GM12892 (cell line): Measurements from ENCODE around the gene TAF11L9.

Experiments
- POLR2A ChIP-seq: IDR thresholded peaks from 2 replicates; pipeline ENCODE4 v1.6.1; 2011; ENCODE audit warnings: low read depth, low read length, control low read depth
- TAF1 ChIP-seq: IDR thresholded peaks from 2 replicates; pipeline ENCODE4 v1.6.1; 2011; ENCODE audit warnings: low read depth, mild to moderate bottlenecking, control low read depth, low read length, borderline replicate concordance

DNA sequence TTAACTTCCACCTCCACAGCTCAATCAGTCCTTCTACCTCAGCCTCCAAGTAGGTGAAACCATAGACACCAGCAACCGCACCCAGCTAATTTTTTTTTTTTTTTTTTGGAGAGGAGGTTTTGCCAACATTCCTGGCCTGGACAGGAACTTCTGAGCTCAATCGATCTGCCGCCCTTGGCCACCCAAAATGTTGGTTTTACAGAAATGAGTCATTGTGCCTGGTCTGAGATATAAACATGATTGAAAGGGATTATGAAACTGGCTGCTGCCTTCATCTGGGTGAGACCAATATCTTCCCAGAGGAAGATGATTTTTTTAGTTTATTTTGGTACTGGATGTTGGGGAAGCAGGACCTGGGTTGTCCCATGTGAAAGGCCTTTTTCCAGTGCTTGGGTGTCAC is 25.2 kb upstream of the TAF11L9 start:
- TF ChIP-seq TAF1 (no peak), POLR2A (no peak)
